Ovary (tissue), 3 donors: ENCODE results near the gene LRCH4.
"Not testable (repeated sequence)": the region's sequence is repeated elsewhere in the genome, so short reads cannot be mapped to it uniquely, and the experiment has no call there.

Experiments used
- CTCF ChIP-seq, 3 donors: fragments of 450-650 bp in 2 of 3; fragments of 200-600 bp in 1 of 3; IDR thresholded peaks; one replicate each; pipeline versions ENCODE4 v1.5.1 to v1.8.0; 2016 to 2022; ENCODE audit warnings: antibody characterized with exemption in 3 of 3, mild to moderate bottlenecking in 1 of 3
- EP300 ChIP-seq: sonication (generic); formaldehyde crosslinking; IDR thresholded peaks from one replicate; pipeline ENCODE4 v1.6.1; 2017; ENCODE audit warnings: antibody characterized with exemption
- POLR2A ChIP-seq: fragments of 450-650 bp; IDR thresholded peaks from one replicate; pipeline ENCODE4 v1.6.1; 2017; ENCODE audit warnings: antibody characterized with exemption, mild to moderate bottlenecking, moderate library complexity
- donor health status: DM: no; HTN: no; CAD: no.

- TF ChIP-seq CTCF (IDR thresholded peaks at IDR 0.05); POLR2A; EP300: not testable (repeated sequence)
These were observed 44.6 kb downstream of the LRCH4 start for GRCh38 chr7:100541309-100541708.
